WTC11 (cell line): ENCODE measurements around the gene ZDHHC7.

Experiments
- AFF4 ChIP-seq: sonication (generic); formaldehyde crosslinking; IDR thresholded peaks from 2 replicates; pipeline ENCODE4 v1.8.1; 2023; ENCODE audit warnings: mild to moderate bottlenecking, missing genetic modification reagents, borderline replicate concordance
- CBFB ChIP-seq: sonication (generic); formaldehyde crosslinking; IDR thresholded peaks from 2 replicates; pipeline ENCODE4 v1.8.1; 2022; ENCODE audit warnings: mild to moderate bottlenecking, low read depth, missing genetic modification reagents
- ELF4 ChIP-seq: sonication (generic); formaldehyde crosslinking; IDR thresholded peaks from 2 replicates; pipeline ENCODE4 v1.8.1; 2022; ENCODE audit warnings: low read depth, mild to moderate bottlenecking, moderate library complexity, missing genetic modification reagents
- ESRRA ChIP-seq: sonication (generic); formaldehyde crosslinking; IDR thresholded peaks from 2 replicates; pipeline ENCODE4 v1.8.1; 2022; ENCODE audit warnings: mild to moderate bottlenecking, missing genetic modification reagents, borderline replicate concordance
- HMGXB4 ChIP-seq: sonication (generic); formaldehyde crosslinking; IDR thresholded peaks from 2 replicates; pipeline ENCODE4 v1.8.1; 2023; ENCODE audit warnings: mild to moderate bottlenecking, moderate library complexity, missing genetic modification reagents
- MAX ChIP-seq: sonication (generic); formaldehyde crosslinking; IDR thresholded peaks from 2 replicates; pipeline ENCODE4 v1.8.0; 2022; ENCODE audit warnings: mild to moderate bottlenecking, missing genetic modification reagents
- USF1 ChIP-seq: sonication (generic); formaldehyde crosslinking; IDR thresholded peaks from 2 replicates; pipeline ENCODE4 v1.8.0; 2022; ENCODE audit warnings: mild to moderate bottlenecking, missing genetic modification reagents
- USF2 ChIP-seq: sonication (generic); formaldehyde crosslinking; IDR thresholded peaks from 2 replicates; pipeline ENCODE4 v1.8.1; 2023; ENCODE audit warnings: mild to moderate bottlenecking, missing genetic modification reagents, moderate library complexity
- ZMAT4 ChIP-seq: fragments of 250-450 bp; sonication (Bioruptor Pico); IDR thresholded peaks from 2 replicates; pipeline ENCODE4 v1.9.0; 2021; ENCODE audit warnings: mild to moderate bottlenecking
- ZNF232 ChIP-seq: sonication (generic); formaldehyde crosslinking; IDR thresholded peaks from 2 replicates; pipeline ENCODE4 v1.8.0; 2022; ENCODE audit warnings: mild to moderate bottlenecking, missing genetic modification reagents
- ZNF263 ChIP-seq: sonication (generic); formaldehyde crosslinking; IDR thresholded peaks from 2 replicates; pipeline ENCODE4 v1.8.1; 2022; ENCODE audit warnings: low read depth, mild to moderate bottlenecking, moderate library complexity, missing genetic modification reagents
- TF ChIP-seq, protein P1 (sequence below): fragments of 200-600 bp; IDR thresholded peaks from 2 replicates; pipeline ENCODE4 v1.8.0; 2022; ENCODE audit warnings: antibody characterized with exemption
- TF ChIP-seq, protein P2 (sequence below): fragments of 250-450 bp; sonication (Bioruptor Pico); IDR thresholded peaks from 2 replicates; pipeline ENCODE4 v2.1.2; 2022; ENCODE audit warnings: mild to moderate bottlenecking, moderate library complexity

- TF ChIP-seq CBFB (CRISPR knock-in tag) (no peak), MAX (CRISPR knock-in tag) (no peak), USF2 (CRISPR knock-in tag) (no peak), ZMAT4 (CRISPR knock-in tag) (no peak), HMGXB4 (CRISPR knock-in tag) (no peak), USF1 (no peak), ZNF263 (CRISPR knock-in tag) (no peak), ESRRA (CRISPR knock-in tag) (no peak), ZNF232 (no peak), ELF4 (CRISPR knock-in tag) (no peak), AFF4 (CRISPR knock-in tag) (no peak)
- TF ChIP-seq, protein P1, sequence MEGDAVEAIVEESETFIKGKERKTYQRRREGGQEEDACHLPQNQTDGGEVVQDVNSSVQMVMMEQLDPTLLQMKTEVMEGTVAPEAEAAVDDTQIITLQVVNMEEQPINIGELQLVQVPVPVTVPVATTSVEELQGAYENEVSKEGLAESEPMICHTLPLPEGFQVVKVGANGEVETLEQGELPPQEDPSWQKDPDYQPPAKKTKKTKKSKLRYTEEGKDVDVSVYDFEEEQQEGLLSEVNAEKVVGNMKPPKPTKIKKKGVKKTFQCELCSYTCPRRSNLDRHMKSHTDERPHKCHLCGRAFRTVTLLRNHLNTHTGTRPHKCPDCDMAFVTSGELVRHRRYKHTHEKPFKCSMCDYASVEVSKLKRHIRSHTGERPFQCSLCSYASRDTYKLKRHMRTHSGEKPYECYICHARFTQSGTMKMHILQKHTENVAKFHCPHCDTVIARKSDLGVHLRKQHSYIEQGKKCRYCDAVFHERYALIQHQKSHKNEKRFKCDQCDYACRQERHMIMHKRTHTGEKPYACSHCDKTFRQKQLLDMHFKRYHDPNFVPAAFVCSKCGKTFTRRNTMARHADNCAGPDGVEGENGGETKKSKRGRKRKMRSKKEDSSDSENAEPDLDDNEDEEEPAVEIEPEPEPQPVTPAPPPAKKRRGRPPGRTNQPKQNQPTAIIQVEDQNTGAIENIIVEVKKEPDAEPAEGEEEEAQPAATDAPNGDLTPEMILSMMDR = 0 out of 2 replicates have a peak, but pooled peaks have one; percentile 21
- TF ChIP-seq, protein P2, sequence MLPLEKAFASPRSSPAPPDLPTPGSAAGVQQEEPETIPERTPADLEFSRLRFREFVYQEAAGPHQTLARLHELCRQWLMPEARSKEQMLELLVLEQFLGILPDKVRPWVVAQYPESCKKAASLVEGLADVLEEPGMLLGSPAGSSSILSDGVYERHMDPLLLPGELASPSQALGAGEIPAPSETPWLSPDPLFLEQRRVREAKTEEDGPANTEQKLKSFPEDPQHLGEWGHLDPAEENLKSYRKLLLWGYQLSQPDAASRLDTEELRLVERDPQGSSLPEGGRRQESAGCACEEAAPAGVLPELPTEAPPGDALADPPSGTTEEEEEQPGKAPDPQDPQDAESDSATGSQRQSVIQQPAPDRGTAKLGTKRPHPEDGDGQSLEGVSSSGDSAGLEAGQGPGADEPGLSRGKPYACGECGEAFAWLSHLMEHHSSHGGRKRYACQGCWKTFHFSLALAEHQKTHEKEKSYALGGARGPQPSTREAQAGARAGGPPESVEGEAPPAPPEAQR (CRISPR knock-in tag) = no peak
These were observed 46.0 kb upstream of the ZDHHC7 start for GRCh38 chr16:85057212-85057889.
